IMR-90 (cell line): ENCODE results near the gene HEPHL1.

Experiments
- BHLHE40 ChIP-seq: fragments of 150-350 bp; IDR thresholded peaks from 2 replicates; pipeline ENCODE4 v1.6.1; 2016; ENCODE audit warnings: mild to moderate bottlenecking, low read depth, low read length
- CEBPB ChIP-seq: IDR thresholded peaks from 2 replicates; pipeline ENCODE4 v1.6.1; 2012; ENCODE audit warnings: low read depth, low read length, improper control_type of control experiment
- CTCF ChIP-seq: conservative IDR thresholded peaks from 2 replicates; pipeline ENCODE4 v1.5.1; 2012; ENCODE audit warnings: mild to moderate bottlenecking, low read depth, low read length, improper control_type of control experiment
- ELK1 ChIP-seq: fragments of 150-350 bp; IDR thresholded peaks from 2 replicates; pipeline ENCODE4 v1.6.1; 2016; ENCODE audit warnings: low read depth, mild to moderate bottlenecking, low read length, moderate library complexity, borderline replicate concordance
- FOS ChIP-seq: fragments of 150-350 bp; IDR thresholded peaks from 2 replicates; pipeline ENCODE4 v1.6.1; 2016; ENCODE audit warnings: low read depth, low read length
- MAFK ChIP-seq: IDR thresholded peaks from 2 replicates; pipeline ENCODE4 v1.6.1; 2012; ENCODE audit warnings: low read depth, low read length, improper control_type of control experiment
- MAZ ChIP-seq: IDR thresholded peaks from 2 replicates; pipeline ENCODE4 v1.6.1; 2012; ENCODE audit warnings: low read depth, mild to moderate bottlenecking, low read length, improper control_type of control experiment, moderate library complexity, borderline replicate concordance
- POLR2A ChIP-seq: IDR thresholded peaks from 2 replicates; pipeline ENCODE4 v1.6.1; 2012; ENCODE audit warnings: mild to moderate bottlenecking, low read depth, low read length
- RFX5 ChIP-seq: IDR thresholded peaks from 2 replicates; pipeline ENCODE4 v1.8.0; 2012; ENCODE audit warnings: low read depth, mild to moderate bottlenecking, low read length, moderate library complexity
- SMC3 ChIP-seq: fragments of 150-350 bp; IDR thresholded peaks from 2 replicates; pipeline ENCODE4 v1.6.1; 2016; ENCODE audit warnings: low read depth, mild to moderate bottlenecking, antibody characterized with exemption, low read length, moderate library complexity

GRCh38 chr11:94106716-94107115, 85.6 kb downstream of the HEPHL1 start:
- no peak for TF ChIP-seq POLR2A
- no peak for TF ChIP-seq MAZ
- TF ChIP-seq CEBPB, result no peak
- no peak for TF ChIP-seq RFX5
- TF ChIP-seq CTCF, result no peak
- no peak for TF ChIP-seq BHLHE40
- TF ChIP-seq ELK1, result no peak
- no peak for TF ChIP-seq FOS
- no peak for TF ChIP-seq MAFK
- TF ChIP-seq SMC3, result no peak
